GM03348 (cell line): ENCODE measurements around the gene CTIF.

Experiments
- DNase-seq: peaks from one replicate; pipeline ENCODE4 v3.0.0; 2012; ENCODE audit warnings: low spot score

Gene CTIF

DNA sequence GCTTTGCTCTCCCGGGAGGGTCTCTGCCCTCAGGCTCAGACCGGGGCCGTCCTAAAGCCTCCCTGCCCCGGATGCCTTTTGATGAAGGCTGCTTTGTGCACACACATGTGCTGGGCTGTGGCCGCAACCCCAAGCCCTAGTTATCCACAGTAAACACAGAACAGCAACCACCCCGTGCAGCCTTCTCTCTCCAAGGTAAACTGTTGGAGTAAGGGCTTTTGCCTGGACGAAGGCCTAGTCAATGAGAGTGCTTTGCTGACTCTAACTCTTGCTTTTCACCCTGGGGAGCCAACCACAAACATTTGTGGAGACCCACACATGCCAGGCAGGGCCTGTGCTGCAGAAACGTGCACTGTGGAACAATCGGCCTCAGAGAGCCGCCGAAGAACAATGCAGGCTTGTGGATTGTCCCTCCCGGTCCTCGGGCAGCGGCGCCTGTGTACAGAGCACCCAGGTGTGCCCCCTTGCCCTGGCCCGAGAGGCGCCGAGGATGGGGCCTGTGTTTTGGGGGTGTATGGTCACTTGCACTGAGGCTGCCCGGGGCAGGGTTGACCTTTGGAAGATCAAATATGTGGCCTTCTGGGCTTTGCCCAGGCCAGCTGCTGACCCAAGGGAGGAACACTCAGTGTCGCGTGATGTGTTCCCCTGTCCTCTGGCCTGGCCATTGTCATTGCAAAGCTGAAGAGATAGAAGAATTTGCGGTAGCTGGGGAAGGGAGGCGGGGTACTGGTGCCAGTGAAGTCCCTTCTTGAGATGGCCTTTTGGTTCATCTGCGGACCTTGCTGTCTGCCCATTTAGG is 37.0 kb downstream of the CTIF start:
- no peak for DNase-seq

DNA sequence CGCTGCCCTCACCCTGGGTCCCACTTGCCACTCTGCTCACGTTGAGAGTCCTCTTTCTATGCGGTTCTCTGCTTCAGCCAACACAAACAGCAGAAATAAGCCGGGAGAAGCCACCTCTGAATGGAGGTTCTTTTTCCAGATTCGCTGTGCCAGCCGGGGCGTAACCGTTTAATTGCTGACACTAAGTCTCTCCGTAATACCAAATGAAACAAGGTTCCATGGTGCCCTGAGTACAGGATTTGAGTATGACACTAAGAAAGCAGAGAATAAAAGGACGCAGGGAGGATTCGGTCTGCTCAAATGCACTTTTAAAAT is 37.6 kb downstream of the CTIF start:
- no peak for DNase-seq

DNA sequence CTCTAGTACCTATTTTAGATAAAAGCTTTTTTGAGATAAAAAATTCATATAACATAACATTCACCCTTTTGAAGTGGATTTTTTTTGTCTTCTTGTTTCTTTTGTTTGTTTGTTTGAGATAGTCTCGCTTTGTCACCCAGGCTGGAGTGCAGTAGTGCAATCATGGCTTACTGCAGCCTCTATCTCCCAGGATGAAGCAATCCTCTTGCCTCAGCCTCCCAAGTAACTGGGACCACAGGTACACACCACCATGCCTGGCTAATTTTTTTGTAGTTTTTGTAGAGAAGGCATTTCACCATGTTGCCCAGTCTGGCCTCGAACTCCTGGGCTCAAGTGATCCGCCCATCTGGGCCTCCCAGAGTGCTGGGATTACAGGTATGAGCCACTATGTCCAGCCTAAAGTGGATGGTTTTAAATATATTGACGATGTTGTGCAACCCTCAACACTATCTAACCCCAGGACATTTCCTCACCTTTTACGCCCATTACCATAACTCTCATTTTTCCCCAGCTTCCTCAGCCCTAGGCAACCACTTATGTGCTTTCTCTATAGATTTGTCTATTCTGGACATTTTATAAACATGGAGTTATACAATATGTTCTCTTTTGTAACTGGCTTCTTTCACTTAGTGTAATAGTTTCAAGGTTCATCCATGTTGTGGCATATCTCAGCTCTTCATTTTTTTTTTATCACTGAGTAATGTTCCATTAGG is 38.8 kb downstream of the CTIF start:
- no peak for DNase-seq

DNA sequence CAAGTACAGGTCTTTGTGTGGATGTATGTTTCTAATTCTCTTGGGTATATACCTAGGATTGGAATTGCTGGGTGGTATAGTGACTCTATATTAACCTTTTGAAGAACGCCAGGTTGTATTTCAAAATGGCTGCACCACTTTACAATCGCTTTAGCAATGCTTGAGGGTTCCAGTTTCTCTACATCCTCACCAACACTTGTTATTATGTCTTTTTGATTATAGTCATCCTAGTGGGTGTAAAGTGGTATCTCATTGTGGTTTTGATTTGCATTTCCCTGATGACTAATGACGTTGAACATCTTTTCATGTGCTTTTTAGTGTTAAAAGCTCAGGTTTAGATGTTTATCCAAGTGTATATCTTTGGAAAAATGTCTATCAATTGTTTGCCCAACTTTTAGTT is 39.5 kb downstream of the CTIF start:
- no peak for DNase-seq

DNA sequence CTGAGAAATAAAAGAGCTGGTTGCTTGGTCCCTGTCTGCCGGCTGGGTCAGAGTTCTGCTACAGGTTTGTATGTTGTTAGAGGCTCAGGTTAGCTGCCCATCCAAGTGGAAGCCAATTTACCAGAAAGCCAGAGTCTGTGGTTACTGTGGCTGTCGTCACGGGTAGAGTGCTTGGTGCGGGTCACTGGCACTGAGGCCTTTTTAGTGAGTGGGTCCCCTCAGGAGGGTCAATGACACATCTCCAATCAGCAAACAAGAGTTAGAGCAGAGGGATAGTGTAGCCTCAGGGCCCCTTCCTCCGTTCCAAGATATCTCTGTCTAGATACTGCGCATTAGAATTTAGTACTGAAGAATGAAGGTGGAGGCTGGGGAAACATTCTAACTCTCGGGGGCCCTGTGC is 41.2 kb downstream of the CTIF start:
- DNase-seq, result no peak

DNA sequence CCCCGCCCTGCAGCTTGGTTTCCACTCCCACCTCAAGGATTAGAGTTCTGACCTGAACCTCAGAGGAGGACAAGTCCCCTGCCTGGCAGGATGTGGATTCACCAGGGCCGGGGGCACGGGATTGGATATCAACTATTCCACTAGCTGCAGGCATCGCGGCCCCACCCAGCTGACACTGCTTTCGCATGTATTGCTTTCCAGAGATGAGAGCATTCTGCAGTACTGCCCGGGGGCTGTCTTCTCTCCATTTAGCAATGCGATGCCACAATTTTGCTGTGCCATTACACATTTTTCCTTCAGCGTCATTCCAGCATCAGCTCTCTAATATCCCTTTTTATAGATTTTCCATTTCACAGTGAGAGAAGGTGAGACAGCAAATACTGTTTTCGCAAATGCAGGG is 42.0 kb downstream of the CTIF start:
- peak; percentile 46 for DNase-seq

DNA sequence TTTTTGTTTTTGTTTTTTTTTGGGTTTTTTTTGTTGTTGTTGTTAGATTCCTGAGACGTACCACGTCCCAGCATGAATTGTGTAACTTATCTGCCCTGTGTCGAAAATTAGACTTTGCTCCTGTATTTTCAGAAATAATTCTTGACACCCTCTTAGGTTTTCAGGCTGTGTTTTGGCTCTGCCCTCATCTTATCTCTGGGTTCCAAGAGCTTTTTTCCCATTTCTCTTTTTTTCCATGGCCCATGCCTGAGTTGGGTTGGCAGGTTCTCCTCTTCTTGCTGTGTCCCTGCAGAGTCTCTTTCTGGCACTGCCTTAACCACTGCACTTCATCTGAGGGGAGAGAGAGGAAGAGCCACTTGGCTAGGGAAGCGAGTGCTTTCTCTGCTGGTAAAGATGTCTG is 42.4 kb downstream of the CTIF start:
- no peak for DNase-seq

DNA sequence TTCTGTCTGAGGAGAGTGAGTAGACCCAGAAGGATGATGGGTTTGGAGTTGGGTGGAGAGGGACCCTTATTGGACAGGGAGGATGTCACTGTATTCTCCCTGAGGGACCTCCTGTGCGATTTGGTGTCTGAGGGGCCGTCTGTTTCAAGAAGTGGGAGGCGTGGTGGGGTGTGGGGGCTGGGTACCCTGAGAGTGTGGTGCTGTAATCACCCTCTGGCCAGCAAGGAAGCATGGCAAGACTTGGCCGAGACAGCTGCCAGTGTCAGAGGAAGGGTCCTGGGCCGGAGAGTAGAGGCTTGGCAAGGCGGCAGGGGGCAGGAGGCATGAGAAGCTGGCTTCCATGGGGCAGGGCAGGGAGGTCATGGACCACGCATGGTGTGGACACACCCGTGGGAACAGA is 43.1 kb downstream of the CTIF start:
- DNase-seq, result no peak

DNA sequence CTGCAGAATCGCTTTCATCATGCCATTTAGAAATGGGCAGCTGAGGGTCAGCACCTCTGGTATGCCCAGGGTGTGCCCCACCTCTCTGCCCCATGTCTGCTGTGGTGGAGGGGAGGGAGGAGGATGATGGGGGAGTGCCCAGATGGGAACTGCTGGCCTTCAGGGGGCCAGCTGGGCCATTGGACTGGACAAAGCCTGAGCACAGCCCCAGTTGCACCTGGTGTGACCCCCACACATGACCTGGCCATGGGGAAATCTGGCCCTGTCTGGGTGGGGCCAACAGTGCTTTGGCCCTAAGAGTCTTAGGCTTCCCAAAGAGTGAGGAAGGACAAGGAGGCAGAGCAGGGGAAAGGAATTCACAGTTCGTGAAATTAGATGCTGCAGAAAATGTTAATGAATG is 44.1 kb downstream of the CTIF start:
- DNase-seq, result no peak

DNA sequence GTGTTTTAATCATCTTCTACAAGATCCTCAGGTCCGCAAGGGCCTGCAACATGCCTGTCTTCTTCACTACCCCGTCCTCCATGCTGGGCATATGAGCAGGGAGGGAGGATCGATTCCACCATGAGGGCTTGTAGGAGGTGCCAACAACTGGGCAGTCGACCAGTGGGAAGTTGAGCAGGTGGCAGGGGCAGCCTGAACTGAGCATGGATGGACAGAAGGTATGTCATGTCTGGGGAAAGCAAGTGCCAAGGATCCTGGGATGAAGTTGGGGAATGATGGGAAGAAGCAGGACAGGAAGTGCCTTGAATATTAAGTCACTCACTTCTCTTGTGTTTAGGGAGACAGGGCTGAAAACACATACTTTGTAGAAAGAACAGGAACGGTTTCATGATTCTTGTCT is 44.7 kb downstream of the CTIF start:
- DNase-seq, result no peak

DNA sequence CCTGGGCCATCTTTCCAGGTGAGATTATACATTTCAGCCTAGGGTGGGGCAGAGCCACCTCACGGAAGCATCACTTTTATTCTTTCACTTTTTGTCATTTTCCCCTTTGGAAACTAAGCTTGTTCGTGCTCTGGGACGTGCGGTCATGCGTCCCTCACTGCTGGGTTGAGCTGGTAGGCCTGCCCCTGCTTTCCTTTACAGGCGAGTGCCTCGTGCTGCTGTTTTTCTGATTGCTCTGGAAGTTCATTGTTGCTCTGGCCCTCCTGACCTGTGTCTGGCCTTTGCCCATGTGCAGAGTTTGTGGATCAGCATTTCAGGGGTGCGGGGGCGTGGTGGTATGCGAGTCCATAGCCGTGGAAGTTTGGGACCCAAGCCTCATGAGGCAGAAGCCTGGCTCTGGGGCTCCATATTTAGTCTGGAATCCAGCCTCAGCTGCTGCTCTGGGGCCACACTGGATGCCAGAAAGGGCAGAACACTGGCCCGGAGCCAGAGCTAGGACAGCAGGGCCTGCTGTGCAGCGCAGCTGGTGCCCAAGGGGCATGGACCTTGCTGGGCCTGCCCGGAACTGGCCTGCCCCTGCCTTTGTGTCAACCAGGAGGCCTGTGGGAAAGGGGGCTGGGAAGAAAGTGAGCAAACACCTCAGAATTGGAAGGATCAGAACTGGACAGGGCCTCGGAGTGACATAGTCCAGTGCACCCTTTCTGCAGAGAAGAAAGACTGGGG is 51.1 kb downstream of the CTIF start:
- DNase-seq, result no peak

DNA sequence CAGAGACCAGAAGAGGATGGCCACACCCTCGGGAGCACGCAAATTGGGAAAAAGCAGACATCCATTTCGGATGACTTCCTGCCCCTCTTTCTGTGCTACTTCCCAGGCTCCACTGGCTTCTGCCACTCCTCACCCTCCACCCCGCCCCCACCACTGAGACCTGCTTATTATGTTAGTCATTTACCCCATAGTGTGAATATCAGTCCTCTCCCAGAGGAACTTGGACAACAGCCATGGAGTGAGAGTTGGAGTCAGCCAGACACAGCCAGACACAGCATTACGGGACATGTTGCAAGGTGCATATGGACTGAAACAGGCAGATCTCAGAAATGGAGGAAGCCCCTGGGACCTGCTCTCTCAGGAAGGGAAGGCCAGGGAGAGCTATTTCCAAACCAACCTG is 51.8 kb downstream of the CTIF start:
- peak; percentile 82 for DNase-seq

DNA sequence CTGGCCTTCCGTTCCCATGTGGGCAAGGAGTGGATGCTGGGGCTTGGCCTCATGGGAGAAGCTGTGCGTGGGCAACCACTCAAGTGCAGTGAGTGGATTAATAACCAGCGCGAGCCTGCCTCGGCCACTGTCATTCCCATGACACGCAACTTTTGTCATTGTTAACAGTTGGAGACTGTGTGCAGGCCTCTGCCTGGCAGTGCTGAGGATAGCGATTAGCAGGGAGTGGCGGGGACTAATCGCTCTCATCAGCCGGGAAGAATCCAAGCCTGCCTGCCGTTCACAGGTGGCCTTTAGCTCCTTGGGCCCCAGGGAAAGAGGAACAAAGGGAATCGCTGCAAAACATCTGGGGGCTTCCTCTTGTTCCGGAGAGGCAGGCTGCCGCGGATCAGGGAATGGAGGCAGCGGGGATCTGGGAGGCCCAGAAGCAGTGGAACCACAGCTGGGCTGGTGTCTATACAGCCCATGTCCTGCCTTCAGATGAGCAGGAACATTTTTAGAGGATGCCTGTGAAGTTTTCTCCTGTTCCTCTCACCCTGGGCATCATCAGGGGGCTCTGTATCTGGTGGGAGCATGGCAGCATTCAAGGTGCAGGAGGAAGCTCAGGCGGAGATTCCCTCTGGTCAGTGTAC is 53.8 kb downstream of the CTIF start:
- no peak for DNase-seq

DNA sequence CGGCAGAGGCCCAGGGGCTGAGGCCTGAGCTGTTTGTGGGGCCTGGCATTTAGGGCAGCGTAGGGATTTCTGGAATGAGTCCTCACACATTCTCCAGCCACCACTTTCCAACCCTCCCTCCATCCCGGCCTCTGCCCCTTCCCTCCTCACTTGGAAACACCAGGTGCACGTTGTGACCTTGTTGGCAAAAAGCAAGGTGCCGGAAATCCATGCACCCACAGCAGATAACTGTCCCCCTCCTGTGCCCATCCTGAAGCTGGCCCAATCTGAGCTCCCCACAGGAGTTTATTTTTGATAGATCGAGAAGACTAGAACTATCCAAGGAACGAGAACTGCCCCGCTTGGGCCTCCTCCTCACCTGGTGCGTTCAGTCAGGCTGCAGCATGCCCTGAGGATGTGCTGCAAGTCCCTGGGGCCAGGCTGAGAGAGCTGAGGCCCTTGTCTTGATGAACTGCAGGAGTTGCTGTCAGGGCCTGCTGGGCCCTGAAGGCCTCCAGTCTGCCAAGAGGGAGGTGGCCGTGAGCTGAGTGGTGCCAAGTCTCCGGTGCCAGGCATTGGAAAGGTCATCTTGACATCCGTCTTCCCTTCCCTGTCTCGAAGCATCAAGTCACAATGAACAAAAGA is 55.8 kb downstream of the CTIF start:
- DNase-seq, result no peak

DNA sequence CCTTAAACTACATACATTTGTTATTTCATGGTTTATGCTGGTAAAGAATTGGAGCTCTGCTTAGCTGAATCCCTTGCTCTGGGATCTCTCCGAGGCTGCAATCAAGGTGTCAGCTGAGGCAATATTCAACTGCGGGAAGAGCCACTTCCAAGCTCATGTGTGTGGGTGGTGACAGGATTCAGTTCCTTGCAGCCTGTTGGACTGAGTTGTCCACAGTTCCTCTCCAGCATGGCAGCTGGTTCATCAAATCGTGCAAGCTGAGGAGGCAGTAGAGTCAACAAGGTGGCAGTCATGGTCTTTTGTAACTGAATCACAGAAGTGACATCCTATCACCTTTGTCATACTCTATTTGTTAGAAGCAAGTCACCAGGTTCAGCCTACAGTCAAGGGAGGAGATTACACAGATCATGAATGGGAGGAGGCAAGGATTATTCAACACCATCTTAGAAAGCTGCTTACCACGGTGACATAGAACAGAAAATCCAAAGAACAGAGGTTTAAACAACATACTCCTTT is 56.9 kb downstream of the CTIF start:
- DNase-seq, result no peak

DNA sequence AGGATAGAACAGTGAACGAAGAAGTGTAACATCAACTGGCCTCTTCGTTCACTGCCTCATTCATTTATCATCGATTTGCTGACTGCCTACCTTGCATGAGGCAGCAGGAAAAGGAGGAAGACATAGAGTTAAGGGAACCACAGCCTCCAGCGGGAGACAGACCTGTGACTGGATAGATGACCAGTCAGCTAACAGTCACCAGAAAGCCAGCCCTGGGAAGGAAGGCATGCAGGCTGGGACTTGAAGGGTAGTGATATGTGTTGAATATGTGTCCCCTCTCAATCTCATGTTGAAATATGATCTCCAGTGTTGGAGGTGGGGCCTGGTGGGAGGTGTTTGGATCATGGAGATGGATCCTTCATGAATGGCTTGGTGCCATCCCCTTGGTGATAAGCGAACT is 58.3 kb downstream of the CTIF start:
- no peak for DNase-seq

DNA sequence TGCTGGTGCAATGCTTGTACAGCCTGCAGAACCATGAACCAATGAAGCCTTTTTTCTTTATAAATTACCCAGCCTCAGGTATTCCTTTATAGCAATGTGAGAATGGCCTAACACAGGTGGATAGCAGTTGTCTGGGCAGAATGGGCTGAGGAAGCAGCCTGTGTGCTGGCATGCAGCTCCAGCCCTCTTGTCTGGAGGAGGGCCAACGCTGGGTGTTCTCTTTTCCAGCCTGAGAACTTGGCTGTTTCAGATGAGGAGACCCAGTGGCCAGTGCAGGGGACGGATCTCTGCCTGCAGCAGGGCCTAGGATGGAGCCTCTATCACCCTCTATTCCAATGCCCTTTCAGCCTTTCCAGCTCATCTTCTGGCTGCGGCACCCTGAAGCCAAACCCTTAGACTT is 58.8 kb downstream of the CTIF start:
- no peak for DNase-seq

DNA sequence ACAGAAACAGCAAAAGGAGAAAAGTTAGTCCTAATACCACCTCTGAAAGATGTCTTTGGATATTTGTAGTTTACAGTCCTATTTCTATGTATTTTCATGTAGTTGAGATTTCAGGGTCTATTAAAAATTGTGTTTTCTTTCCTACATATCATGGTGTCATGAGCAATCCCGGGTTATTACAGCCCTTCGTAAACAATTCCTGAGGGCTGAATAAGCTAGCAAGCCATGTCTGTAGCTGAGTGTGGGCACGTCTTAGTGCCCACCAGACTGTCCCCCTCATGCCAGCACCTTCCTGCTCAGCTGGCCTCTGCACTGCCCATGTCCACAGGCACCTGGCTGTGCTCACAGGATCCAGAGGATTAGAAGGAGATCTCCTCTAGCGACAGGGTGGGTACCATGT is 60.6 kb downstream of the CTIF start:
- no peak for DNase-seq

DNA sequence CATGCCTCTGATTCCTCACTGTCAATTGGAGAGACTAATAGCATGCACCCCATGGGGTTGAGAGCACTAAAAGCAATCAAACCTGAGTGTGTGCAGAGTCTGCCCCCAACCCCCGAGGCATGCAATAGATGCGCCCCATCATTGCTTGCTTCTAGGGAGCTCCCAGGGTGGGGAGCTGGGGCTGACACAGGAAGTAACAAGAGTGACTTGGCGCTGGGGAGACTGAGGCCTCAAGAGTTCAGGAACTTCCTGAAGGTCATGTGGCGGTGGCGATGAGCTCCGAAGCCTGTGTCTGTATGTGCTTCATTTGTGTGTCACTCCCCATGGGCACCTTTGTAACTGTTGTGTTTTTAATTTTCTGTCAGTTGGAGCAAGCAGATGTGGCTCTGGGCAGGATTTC is 61.2 kb downstream of the CTIF start:
- no peak for DNase-seq

DNA sequence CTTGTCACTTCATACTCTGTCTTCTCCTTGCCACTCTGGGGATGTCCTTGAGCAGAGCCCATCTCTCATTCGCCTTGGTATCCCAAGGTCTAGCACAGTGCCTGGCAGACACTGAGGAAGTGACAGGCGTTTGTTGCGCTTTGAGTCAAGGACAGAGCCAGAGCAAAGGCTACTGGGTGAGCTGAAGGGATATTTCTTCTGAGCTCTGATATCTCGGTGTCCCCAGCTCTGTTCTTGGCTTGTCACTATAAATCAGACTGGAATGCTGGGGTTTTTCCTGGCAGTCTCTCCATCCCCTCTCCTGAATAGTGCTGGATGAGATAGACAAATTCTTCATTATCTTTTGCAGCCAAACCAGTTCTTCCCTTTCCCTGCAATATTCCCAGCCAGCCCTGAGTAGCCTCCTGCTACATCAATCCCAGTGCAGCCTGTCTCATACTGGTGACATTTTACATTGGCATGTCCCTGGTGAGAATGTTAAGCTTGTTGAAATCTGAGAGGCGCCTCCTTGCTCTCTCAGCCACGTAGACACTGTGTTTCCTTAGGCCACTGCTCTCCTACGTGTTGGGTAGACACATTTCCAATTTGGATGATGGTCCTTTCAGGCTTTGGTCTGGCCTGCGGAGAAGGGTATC is 61.7 kb downstream of the CTIF start:
- DNase-seq, result peak; percentile 46

DNA sequence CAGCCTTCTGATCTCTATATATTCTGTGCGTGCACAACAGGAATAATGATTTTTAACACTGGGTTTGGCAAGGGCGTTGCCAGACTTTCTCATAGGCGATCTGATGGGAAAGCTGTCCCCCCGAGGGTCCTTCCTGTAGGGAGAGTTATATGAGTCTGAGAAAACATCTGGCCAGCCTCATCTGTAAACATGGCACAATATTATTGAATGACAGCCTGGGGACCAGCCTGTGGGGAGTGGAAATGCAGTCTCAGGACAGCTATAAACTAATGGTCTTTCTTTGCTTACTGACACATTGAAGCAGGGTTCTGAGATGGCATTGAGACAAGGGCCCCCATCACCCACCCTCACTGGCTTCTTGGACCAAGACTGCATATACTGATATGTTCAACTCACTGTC is 62.5 kb downstream of the CTIF start:
- DNase-seq, result no peak
